ENCODE measurements around the gene SPINK9.
"Not testable (repeated sequence)": the region's sequence is repeated elsewhere in the genome, so short reads cannot be mapped to it uniquely, and the experiment has no call there.

Gene SPINK9, protein sequence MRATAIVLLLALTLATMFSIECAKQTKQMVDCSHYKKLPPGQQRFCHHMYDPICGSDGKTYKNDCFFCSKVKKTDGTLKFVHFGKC

DNA sequence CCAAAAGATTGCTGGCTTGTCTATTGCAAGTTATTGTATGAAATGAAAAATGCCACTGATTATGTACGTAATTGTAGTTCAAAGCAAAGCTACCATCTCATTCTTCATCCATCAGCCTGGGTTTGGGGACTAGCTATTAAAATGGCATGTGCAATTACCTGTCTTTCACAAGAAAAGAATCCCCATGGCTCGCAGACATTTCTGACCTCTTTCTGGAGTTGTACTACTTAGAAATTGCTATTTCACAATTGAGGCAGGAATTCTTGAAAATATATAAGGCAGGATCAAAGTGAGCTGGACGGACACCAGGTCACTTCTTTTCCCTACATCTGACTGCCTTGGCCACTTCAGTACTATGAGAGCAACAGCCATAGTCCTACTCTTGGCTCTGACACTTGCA, at the start of gene SPINK9:
Gene SPINK9, plus strand, starts transcription at position 301 of the 400 bp plus-strand sequence. Its CDS starts 55 bp downstream, at position 356.
- H3K27me3 ChIP-seq (ENCODE audit: control insufficient read depth in 1 of 2, insufficient read depth in 2 of 2, low read length in 2 of 2): no peaks in the 10 kb centered on the region
- no peaks in the 10 kb centered on the region for H3K36me3 ChIP-seq (ENCODE audit: insufficient read depth, low read length)
- H3K4me1 ChIP-seq (ENCODE audit: insufficient read depth, low read length): no peaks in the 10 kb centered on the region
- H3K9me3 ChIP-seq (ENCODE audit: low read length): no peaks in the 10 kb centered on the region
- no peak within 1 kb of the TSS for H3K4me3 ChIP-seq (ENCODE audit: low read depth in 1 of 2, low read length in 2 of 2)
- no peak within 1 kb of the TSS for H3K27ac ChIP-seq (ENCODE audit: low read depth, low read length)
- no peak within 1 kb of the TSS for H3K9ac ChIP-seq (ENCODE audit: low read length)

DNA sequence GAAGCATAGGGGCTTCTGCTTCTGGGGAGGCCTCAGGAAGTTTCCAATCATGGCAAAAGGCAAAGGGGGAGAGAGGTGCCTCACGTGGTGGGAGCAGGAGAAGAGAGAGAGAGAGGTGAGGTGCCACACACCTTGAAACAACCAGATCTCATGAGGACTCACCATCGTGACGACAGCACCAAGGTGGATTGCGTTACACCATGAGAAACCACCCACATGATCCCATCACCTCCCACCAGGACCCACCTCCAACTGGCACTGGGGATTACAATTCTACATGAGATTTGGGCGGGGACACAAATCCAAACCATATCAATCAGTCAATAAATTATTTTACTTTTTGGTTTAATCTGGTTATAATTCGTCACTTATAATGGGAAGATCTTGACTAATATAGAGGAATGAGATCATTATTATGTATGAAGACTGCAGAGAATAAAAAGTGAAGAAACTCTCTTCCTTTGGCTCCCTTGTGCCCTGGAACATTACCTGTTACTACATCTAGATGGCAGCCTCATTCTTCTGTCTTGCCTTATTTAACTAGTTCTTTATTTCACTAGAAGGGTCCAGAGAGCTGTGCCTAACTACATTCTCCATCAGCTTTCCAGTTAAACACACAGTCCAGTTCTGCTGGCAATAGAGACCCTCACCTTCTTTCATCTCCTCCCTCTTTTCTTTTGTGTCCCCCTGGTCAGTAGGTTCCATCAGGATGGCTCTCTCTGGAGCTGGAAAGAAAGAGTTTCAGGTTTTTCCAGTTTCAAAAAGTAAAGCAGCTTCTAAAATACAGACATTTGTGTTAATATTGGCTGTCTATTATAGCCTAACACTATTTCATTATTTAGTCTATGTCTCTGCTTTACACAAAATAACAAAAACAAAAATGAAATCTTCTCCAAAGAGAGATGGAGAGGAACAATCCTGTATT, 44.8 kb upstream of the SPINK9 start:
- Histone ChIP-seq H3K9me3 (ENCODE audit: low read length) (no peaks in the 10 kb centered on the region), H3K4me3 (ENCODE audit: low read depth in 1 of 2, low read length in 2 of 2) (no peak overlapping the region), H3K27ac (ENCODE audit: low read depth, low read length) (no peak overlapping the region), H3K36me3 (ENCODE audit: insufficient read depth, low read length) (no peaks in the 10 kb centered on the region), H3K4me1 (ENCODE audit: insufficient read depth, low read length) (no peaks in the 10 kb centered on the region), H3K9ac (ENCODE audit: low read length) (no peak overlapping the region), H3K27me3 (ENCODE audit: control insufficient read depth in 1 of 2, insufficient read depth in 2 of 2, low read length in 2 of 2) (no peaks in the 10 kb centered on the region)

DNA sequence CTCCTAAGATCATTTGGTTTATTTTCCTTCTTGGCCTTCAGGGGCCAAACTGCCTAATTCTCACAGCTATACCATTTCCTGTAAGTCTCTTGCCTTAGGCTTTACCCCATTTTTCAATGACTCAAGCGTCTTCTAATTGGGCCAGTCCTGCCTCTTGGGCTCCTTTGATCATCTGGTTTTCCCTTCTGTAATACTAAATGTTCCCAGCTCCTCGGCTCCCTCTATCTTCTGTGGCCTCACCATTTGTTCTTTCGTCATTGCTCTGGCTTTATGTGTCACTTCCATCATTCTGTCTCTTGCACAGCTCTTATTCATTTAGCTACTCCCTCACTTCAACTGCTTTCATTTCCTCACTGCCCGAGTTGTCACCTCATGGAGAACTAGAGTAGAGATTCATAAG, 37.6 kb upstream of the SPINK9 start:
- Histone ChIP-seq H3K27ac (ENCODE audit: low read depth, low read length) (no peak overlapping the region), H3K27me3 (ENCODE audit: control insufficient read depth in 1 of 2, insufficient read depth in 2 of 2, low read length in 2 of 2) (no peaks in the 10 kb centered on the region), H3K9me3 (ENCODE audit: low read length) (no peaks in the 10 kb centered on the region), H3K9ac (ENCODE audit: low read length) (no peak overlapping the region), H3K4me3 (ENCODE audit: low read depth in 1 of 2, low read length in 2 of 2) (no peak overlapping the region), H3K4me1 (ENCODE audit: insufficient read depth, low read length) (no peaks in the 10 kb centered on the region), H3K36me3 (ENCODE audit: insufficient read depth, low read length) (no peaks in the 10 kb centered on the region)

DNA sequence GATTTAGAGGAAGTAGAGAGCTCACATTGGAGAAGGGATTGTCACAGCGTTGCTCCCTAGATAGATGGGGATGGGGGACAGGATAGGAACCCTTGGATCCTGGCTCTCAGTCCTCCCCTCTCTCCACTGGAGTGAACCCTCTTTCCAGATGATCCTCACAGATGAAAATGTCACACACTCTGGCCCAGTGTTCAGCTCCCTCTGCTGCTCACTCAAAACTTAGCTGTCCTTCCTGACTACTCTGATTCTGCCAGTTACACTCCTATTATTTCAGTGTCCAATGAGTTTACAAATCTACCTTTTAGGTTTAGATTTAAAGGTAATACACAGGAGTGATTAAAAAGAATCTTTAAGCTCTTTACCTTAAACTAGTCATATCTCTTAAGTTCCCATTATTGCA, 28.9 kb upstream of the SPINK9 start:
- no peaks in the 10 kb centered on the region for H3K36me3 ChIP-seq (ENCODE audit: insufficient read depth, low read length)
- H3K27ac ChIP-seq (ENCODE audit: low read depth, low read length): no peak overlapping the region
- H3K9ac ChIP-seq (ENCODE audit: low read length): no peak overlapping the region
- H3K9me3 ChIP-seq (ENCODE audit: low read length): no peaks in the 10 kb centered on the region
- no peak overlapping the region for H3K4me3 ChIP-seq (ENCODE audit: low read depth in 1 of 2, low read length in 2 of 2)
- no peaks in the 10 kb centered on the region for H3K4me1 ChIP-seq (ENCODE audit: insufficient read depth, low read length)
- H3K27me3 ChIP-seq (ENCODE audit: control insufficient read depth in 1 of 2, insufficient read depth in 2 of 2, low read length in 2 of 2): no peaks in the 10 kb centered on the region

DNA sequence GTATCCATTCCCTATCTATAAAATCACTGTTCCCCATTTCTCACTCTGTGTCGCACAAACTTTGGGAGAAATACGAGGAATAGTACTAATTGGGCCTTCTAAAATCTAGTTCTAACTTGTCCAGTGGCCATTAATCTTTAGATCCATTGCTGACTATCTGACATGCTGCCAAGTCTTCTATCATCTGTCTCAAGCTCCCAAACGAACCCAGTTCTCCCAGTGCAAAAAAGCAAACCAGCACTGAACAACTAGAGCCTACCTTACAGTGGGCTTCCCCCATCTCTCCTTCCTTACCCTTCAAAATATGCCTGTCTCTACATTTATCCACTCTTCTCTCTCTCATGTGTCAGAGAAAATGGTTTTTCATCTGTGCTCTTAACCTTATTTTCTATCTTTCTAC, 26.3 kb upstream of the SPINK9 start:
- Histone ChIP-seq H3K4me3 (ENCODE audit: low read depth in 1 of 2, low read length in 2 of 2) (no peak overlapping the region), H3K4me1 (ENCODE audit: insufficient read depth, low read length) (no peaks in the 10 kb centered on the region), H3K27ac (ENCODE audit: low read depth, low read length) (no peak overlapping the region), H3K9ac (ENCODE audit: low read length) (no peak overlapping the region), H3K36me3 (ENCODE audit: insufficient read depth, low read length) (no peaks in the 10 kb centered on the region), H3K9me3 (ENCODE audit: low read length) (no peaks in the 10 kb centered on the region), H3K27me3 (ENCODE audit: control insufficient read depth in 1 of 2, insufficient read depth in 2 of 2, low read length in 2 of 2) (no peaks in the 10 kb centered on the region)

DNA sequence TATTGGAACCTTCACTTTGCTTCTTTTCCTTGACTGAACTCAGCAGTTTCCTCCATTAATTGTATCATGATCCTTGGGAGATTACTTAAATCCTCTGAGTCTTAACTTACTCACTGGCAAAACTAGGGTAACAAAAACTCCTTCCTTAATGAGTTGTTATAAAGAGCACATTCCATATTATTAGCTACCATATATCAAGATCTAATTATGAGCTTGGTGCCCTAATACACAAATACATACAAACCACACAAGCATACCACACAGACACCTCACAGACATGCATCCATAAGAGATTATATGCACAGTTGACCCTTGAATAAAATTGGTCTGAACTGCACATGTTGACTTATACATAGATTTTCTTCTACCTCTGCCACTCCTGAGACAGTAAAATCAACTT, 25.6 kb upstream of the SPINK9 start:
- Histone ChIP-seq H3K9me3 (ENCODE audit: low read length) (no peaks in the 10 kb centered on the region), H3K4me1 (ENCODE audit: insufficient read depth, low read length) (no peaks in the 10 kb centered on the region), H3K27ac (ENCODE audit: low read depth, low read length) (no peak overlapping the region), H3K27me3 (ENCODE audit: control insufficient read depth in 1 of 2, insufficient read depth in 2 of 2, low read length in 2 of 2) (no peaks in the 10 kb centered on the region), H3K4me3 (ENCODE audit: low read depth in 1 of 2, low read length in 2 of 2) (no peak overlapping the region), H3K36me3 (ENCODE audit: insufficient read depth, low read length) (no peaks in the 10 kb centered on the region), H3K9ac (ENCODE audit: low read length) (no peak overlapping the region)

DNA sequence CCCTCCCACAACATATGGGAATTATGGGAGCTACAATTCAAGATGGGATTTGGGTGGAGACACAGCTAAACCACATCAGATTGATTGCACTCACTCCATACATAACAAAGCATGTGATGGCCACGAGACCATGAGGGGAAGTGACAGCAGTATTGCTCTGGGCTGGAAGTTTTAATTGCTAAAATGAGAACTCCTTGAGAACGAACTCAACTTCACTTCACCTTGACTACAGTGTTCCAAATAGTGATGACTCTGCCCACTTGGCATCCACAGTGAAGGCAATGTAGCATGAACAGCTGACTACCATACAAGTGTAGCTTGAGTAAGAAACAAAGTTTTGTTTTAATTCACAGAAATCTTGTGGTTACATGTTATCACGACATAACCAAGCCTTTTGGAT, 23.9 kb upstream of the SPINK9 start:
- H3K4me1 ChIP-seq (ENCODE audit: insufficient read depth, low read length): no peaks in the 10 kb centered on the region
- no peak overlapping the region for H3K9ac ChIP-seq (ENCODE audit: low read length)
- H3K4me3 ChIP-seq (ENCODE audit: low read depth in 1 of 2, low read length in 2 of 2): no peak overlapping the region
- H3K9me3 ChIP-seq (ENCODE audit: low read length): no peaks in the 10 kb centered on the region
- H3K27ac ChIP-seq (ENCODE audit: low read depth, low read length): no peak overlapping the region
- H3K27me3 ChIP-seq (ENCODE audit: control insufficient read depth in 1 of 2, insufficient read depth in 2 of 2, low read length in 2 of 2): no peaks in the 10 kb centered on the region
- H3K36me3 ChIP-seq (ENCODE audit: insufficient read depth, low read length): no peaks in the 10 kb centered on the region

DNA sequence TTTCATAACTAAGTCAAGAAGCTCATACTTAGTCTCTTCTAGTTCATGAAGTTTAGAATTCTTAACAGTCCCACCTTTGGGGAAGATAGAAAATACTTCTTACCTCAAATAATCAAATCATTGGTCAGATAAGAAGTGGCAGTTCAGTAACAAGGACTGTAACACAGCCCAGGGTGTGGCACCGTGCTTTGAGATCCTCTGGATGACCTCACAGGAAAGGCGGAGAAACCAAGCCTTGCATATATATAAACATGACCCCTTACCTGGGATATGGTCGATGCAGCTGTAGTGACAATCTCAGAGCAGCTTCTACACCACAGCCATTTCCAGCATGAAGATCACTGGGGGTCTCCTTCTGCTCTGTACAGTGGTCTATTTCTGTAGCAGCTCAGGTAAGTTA, 23.2 kb upstream of the SPINK9 start, which contains the start of gene SPINK7:
Gene SPINK7, plus strand, starts transcription at position 271 of the 400 bp plus-strand sequence. Its CDS starts 61 bp downstream, at position 332.
- H3K27ac ChIP-seq (ENCODE audit: low read depth, low read length): no peak within 1 kb of the TSS
- no peaks in the 10 kb centered on the region for H3K36me3 ChIP-seq (ENCODE audit: insufficient read depth, low read length)
- H3K9ac ChIP-seq (ENCODE audit: low read length): no peak within 1 kb of the TSS
- no peaks in the 10 kb centered on the region for H3K27me3 ChIP-seq (ENCODE audit: control insufficient read depth in 1 of 2, insufficient read depth in 2 of 2, low read length in 2 of 2)
- H3K4me3 ChIP-seq (ENCODE audit: low read depth in 1 of 2, low read length in 2 of 2): no peak within 1 kb of the TSS
- no peaks in the 10 kb centered on the region for H3K9me3 ChIP-seq (ENCODE audit: low read length)
- no peaks in the 10 kb centered on the region for H3K4me1 ChIP-seq (ENCODE audit: insufficient read depth, low read length)

DNA sequence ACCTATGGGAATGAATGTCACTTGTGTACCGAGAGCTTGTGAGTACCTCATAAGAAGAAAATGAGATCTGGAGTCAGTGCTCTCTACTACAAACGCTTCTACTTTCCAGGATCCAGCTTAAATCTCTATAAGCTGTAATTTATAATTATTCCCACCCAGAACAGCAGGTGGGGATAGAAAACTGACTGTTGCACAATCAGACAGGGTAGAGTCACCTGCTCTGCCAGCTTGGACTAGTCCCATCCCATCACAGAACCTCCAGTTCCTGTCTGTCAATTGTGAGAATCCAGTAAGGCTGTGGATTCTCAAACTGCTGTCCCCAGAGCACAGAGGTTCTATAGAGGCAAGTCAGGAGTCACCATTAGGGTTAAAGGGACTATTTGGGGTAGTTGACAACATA, 21.2 kb upstream of the SPINK9 start:
- Histone ChIP-seq H3K4me1 (ENCODE audit: insufficient read depth, low read length) (no peaks in the 10 kb centered on the region), H3K27me3 (ENCODE audit: control insufficient read depth in 1 of 2, insufficient read depth in 2 of 2, low read length in 2 of 2) (no peaks in the 10 kb centered on the region), H3K36me3 (ENCODE audit: insufficient read depth, low read length) (no peaks in the 10 kb centered on the region), H3K27ac (ENCODE audit: low read depth, low read length) (no peak overlapping the region), H3K9ac (ENCODE audit: low read length) (no peak overlapping the region), H3K4me3 (ENCODE audit: low read depth in 1 of 2, low read length in 2 of 2) (no peak overlapping the region), H3K9me3 (ENCODE audit: low read length) (no peaks in the 10 kb centered on the region)

DNA sequence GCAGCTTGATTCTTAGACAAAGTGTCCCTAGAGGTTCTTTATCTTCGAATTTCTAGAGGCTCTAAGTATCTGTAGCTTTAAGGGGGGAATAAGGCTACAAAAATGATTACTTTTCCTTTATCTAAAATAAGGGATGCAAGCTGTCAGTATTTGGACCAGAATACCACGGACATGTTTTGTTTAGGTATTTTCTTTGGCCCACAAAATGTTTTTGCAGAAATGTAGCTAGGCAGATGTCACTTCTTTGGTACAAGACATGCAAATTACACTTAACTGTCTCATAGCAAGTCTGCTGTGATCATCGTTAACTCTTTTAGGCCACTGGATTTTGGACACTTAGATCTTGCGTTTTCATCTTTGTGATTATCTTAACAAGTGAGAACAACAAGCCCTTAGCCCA, 20.6 kb upstream of the SPINK9 start:
- Histone ChIP-seq H3K36me3 (ENCODE audit: insufficient read depth, low read length) (no peaks in the 10 kb centered on the region), H3K9ac (ENCODE audit: low read length) (no peak overlapping the region), H3K27ac (ENCODE audit: low read depth, low read length) (no peak overlapping the region), H3K9me3 (ENCODE audit: low read length) (no peaks in the 10 kb centered on the region), H3K4me1 (ENCODE audit: insufficient read depth, low read length) (no peaks in the 10 kb centered on the region), H3K27me3 (ENCODE audit: control insufficient read depth in 1 of 2, insufficient read depth in 2 of 2, low read length in 2 of 2) (no peaks in the 10 kb centered on the region), H3K4me3 (ENCODE audit: low read depth in 1 of 2, low read length in 2 of 2) (no peak overlapping the region)

DNA sequence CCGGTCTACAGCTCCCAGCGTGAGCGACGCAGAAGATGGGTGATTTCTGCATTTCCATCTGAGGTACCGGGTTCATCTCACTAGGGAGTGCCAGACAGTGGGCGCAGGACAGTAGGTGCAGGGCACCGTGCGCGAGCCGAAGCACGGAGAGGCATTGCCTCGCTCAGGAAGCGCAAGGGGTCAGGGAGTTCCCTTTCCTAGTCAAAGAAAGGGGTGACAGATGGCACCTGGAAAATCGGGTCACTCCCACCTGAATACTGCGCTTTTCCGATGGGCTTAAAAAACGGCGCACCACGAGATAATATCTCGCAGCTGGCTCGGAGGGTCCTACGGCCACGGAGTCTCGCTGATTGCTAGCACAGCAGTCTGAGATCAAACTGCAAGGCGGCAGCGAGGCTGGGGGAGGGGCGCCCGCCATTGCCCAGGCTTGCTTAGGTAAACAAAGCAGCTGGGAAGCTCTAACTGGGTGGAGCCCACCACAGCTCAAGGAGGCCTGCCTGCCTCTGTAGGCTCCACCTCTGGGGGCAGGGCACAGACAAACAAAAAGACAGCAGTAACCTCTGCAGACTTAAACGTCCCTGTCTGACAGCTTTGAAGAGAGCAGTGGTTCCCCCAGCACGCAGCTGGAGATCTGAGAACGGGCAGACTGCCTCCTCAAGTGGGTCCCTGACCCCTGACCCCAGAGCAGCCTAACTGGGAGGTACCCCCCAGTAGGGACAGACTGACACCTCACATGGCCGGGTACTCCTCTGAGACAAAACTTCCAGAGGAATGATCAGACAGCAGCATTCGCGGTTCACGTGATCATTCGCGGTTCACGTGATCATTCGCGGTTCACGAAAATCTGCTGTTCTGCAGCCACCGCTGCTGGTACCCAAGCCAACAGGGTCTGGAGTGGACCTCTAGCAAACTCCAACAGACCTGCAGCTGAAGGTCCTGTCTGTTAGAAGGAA, 15.1 kb upstream of the SPINK9 start:
- H3K36me3 ChIP-seq (ENCODE audit: insufficient read depth, low read length); H3K4me1 ChIP-seq (ENCODE audit: insufficient read depth, low read length); H3K4me3 ChIP-seq (ENCODE audit: low read depth in 1 of 2, low read length in 2 of 2); H3K27me3 ChIP-seq (ENCODE audit: control insufficient read depth in 1 of 2, insufficient read depth in 2 of 2, low read length in 2 of 2); H3K27ac ChIP-seq (ENCODE audit: low read depth, low read length); H3K9me3 ChIP-seq (ENCODE audit: low read length); H3K9ac ChIP-seq (ENCODE audit: low read length): not testable (repeated sequence)

Data from muscle layer of colon (tissue), 2 donors.